Sigmoid colon (tissue), 4 donors: ENCODE data around the gene SCO2.

Experiments used
- POLR2A ChIP-seq, 2 donors: fragments of 450-650 bp; IDR thresholded peaks; one replicate each; pipeline ENCODE4 v1.6.1; 2016; ENCODE audit warnings: antibody characterized with exemption in 2 of 2, mild to moderate bottlenecking in 2 of 2, moderate library complexity in 2 of 2
- POLR2AphosphoS5 ChIP-seq, 4 donors: sonication (generic); formaldehyde crosslinking; IDR thresholded peaks; one replicate each; pipeline ENCODE4 v1.6.1; 2017; ENCODE audit warnings: antibody characterized with exemption in 4 of 4
- TF ChIP-seq, protein P1 (sequence below), 4 experiments: fragments of 450-650 bp in 3 of 4; fragments of 200-600 bp in 1 of 4; IDR thresholded peaks; one replicate each; pipeline ENCODE4 v1.5.1; 2016 to 2019; ENCODE audit warnings: antibody characterized with exemption in 4 of 4, mild to moderate bottlenecking in 3 of 4, moderate library complexity in 2 of 4

GRCh38 chr22:50481440-50482106, 43.8 kb downstream of the SCO2 start, which contains the start of gene ADM2:
- TF ChIP-seq, protein P1, sequence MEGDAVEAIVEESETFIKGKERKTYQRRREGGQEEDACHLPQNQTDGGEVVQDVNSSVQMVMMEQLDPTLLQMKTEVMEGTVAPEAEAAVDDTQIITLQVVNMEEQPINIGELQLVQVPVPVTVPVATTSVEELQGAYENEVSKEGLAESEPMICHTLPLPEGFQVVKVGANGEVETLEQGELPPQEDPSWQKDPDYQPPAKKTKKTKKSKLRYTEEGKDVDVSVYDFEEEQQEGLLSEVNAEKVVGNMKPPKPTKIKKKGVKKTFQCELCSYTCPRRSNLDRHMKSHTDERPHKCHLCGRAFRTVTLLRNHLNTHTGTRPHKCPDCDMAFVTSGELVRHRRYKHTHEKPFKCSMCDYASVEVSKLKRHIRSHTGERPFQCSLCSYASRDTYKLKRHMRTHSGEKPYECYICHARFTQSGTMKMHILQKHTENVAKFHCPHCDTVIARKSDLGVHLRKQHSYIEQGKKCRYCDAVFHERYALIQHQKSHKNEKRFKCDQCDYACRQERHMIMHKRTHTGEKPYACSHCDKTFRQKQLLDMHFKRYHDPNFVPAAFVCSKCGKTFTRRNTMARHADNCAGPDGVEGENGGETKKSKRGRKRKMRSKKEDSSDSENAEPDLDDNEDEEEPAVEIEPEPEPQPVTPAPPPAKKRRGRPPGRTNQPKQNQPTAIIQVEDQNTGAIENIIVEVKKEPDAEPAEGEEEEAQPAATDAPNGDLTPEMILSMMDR (IDR thresholded peaks at IDR 0.05), result no peak
- TF ChIP-seq POLR2A (IDR thresholded peaks at IDR 0.05), result no peak
- no peak for TF ChIP-seq POLR2AphosphoS5 (IDR thresholded peaks at IDR 0.05)
